Measurements from ENCODE around the gene TNS3.

The TNS3 gene

GRCh38 chr7:47307311-47307710 is 274.6 kb downstream of the TNS3 start:
- no peak overlapping the region for H3K4me3 Mint-ChIP-seq
- no peak for DNase-seq
- no peaks in the 10 kb centered on the region for H3K4me1 Mint-ChIP-seq
- peaks cover 67% of the 10 kb centered on the region for H3K36me3 Mint-ChIP-seq (ENCODE audit: low read depth)
- TF ChIP-seq CTCF (IDR thresholded peaks at IDR 0.05), result no peak
- no peak overlapping the region for H3K27ac Mint-ChIP-seq
- H3K27me3 Mint-ChIP-seq (ENCODE audit: low read depth, poor library complexity), result peaks cover 8% of the 10 kb centered on the region
- peaks cover 43% of the 10 kb centered on the region for H3K9me3 Mint-ChIP-seq

GRCh38 chr7:47304727-47305719 is 276.9 kb downstream of the TNS3 start:
- H3K36me3 Mint-ChIP-seq (ENCODE audit: low read depth), result peaks cover 66% of the 10 kb centered on the region
- no peak overlapping the region for H3K4me3 Mint-ChIP-seq
- peaks cover 8% of the 10 kb centered on the region for H3K27me3 Mint-ChIP-seq (ENCODE audit: low read depth, poor library complexity)
- DNase-seq, result no peak
- peaks cover 5% of the 10 kb centered on the region for H3K4me1 Mint-ChIP-seq
- TF ChIP-seq CTCF (IDR thresholded peaks at IDR 0.05), result no peak
- no peak overlapping the region for H3K27ac Mint-ChIP-seq
- peaks cover 23% of the 10 kb centered on the region for H3K9me3 Mint-ChIP-seq

- H3K36me3 Mint-ChIP-seq (ENCODE audit: low read depth), result peaks cover 57% of the 10 kb centered on the region
- TF ChIP-seq CTCF (IDR thresholded peaks at IDR 0.05), result no peak
- no peak overlapping the region for H3K4me3 Mint-ChIP-seq
- peaks cover 8% of the 10 kb centered on the region for H3K27me3 Mint-ChIP-seq (ENCODE audit: low read depth, poor library complexity)
- peaks cover 12% of the 10 kb centered on the region for H3K9me3 Mint-ChIP-seq
- DNase-seq, result no peak
- no peak overlapping the region for H3K27ac Mint-ChIP-seq
- H3K4me1 Mint-ChIP-seq, result peaks cover 6% of the 10 kb centered on the region
Measured at GRCh38 chr7:47303695-47304453, 278.0 kb downstream of the TNS3 start.

- Mint-ChIP-seq H3K27ac (no peak overlapping the region), H3K4me3 (no peak overlapping the region), H3K36me3 (ENCODE audit: low read depth) (peaks cover 50% of the 10 kb centered on the region), H3K4me1 (peaks cover 13% of the 10 kb centered on the region), H3K9me3 (peaks cover 5% of the 10 kb centered on the region), H3K27me3 (ENCODE audit: low read depth, poor library complexity) (peaks cover under 1% of the 10 kb centered on the region)
- no peak for TF ChIP-seq CTCF (IDR thresholded peaks at IDR 0.05)
- DNase-seq, result no peak
Measured at GRCh38 chr7:47303014-47303694, 278.8 kb downstream of the TNS3 start.

GRCh38 chr7:47302560-47302959 is 279.4 kb downstream of the TNS3 start:
- DNase-seq, result no peak
- Mint-ChIP-seq H3K36me3 (ENCODE audit: low read depth) (peaks cover 44% of the 10 kb centered on the region), H3K27ac (peak overlapping the region; percentile 26), H3K4me3 (no peak overlapping the region), H3K9me3 (no peaks in the 10 kb centered on the region), H3K27me3 (ENCODE audit: low read depth, poor library complexity) (no peaks in the 10 kb centered on the region), H3K4me1 (peaks cover 15% of the 10 kb centered on the region)
- no peak for TF ChIP-seq CTCF (IDR thresholded peaks at IDR 0.05)

Measured in nephron progenitor cell (in vitro differentiated cells).